Mesenchymal stem cell (in vitro differentiated cells and primary cell): Measurements from ENCODE around the gene CHPF2.
A peak's percentile ranks its signal among the peaks of the same experiment; 100 is the strongest.

ENCODE experiments used
- DNase-seq: peaks from one replicate; pipeline ENCODE4 v3.0.0-alpha.2; 2013
- H2AFZ ChIP-seq: one replicate; pipeline ENCODE4 v1.6.1; 2013; ENCODE audit warnings: low read depth, mild to moderate bottlenecking, control low read depth, inconsistent platforms, low read length, moderate library complexity
- H2AK5ac ChIP-seq: 2 replicates; pipeline ENCODE4 v1.6.1; 2013; ENCODE audit warnings: low read length, moderate library complexity, mild to moderate bottlenecking, inconsistent platforms; ENCODE audit not compliant: severe bottlenecking
- H2BK120ac ChIP-seq: one replicate; pipeline ENCODE4 v1.6.1; 2013; ENCODE audit warnings: low read depth, mild to moderate bottlenecking, inconsistent platforms, low read length, moderate library complexity
- H2BK12ac ChIP-seq, 2 experiments: one replicate each; pipeline ENCODE4 v1.6.1; 2013; ENCODE audit warnings: inconsistent platforms in 2 of 2, low read length in 2 of 2, mild to moderate bottlenecking in 2 of 2, moderate library complexity in 2 of 2, control low read depth in 1 of 2
- H2BK15ac ChIP-seq: one replicate; pipeline ENCODE4 v1.6.1; 2013; ENCODE audit warnings: mild to moderate bottlenecking, low read depth, inconsistent platforms; ENCODE audit not compliant: poor library complexity, severe bottlenecking
- H2BK5ac ChIP-seq: 2 replicates; pipeline ENCODE4 v1.6.1; 2013; ENCODE audit warnings: low read depth, mild to moderate bottlenecking, low read length, control low read depth, inconsistent platforms; ENCODE audit not compliant: poor library complexity, severe bottlenecking
- H3K14ac ChIP-seq, 2 experiments: one replicate each; pipeline ENCODE4 v1.6.1; 2013; ENCODE audit warnings: inconsistent platforms in 2 of 2, low read length in 2 of 2, control low read depth in 1 of 2, mild to moderate bottlenecking in 1 of 2, moderate library complexity in 1 of 2
- H3K18ac ChIP-seq, 2 experiments: one replicate each; pipeline ENCODE4 v1.6.1; 2013; ENCODE audit warnings: inconsistent platforms in 2 of 2, low read length in 2 of 2, control low read depth in 1 of 2, low read depth in 1 of 2, mild to moderate bottlenecking in 1 of 2
- H3K23ac ChIP-seq, 2 experiments: one replicate each; pipeline ENCODE4 v1.6.1; 2013; ENCODE audit warnings: inconsistent platforms in 2 of 2, low read length in 2 of 2, mild to moderate bottlenecking in 2 of 2, moderate library complexity in 2 of 2, control low read depth in 1 of 2
- H3K27ac ChIP-seq: 2 replicates; pipeline ENCODE4 v1.5.1; 2013; ENCODE audit warnings: mild to moderate bottlenecking, moderate library complexity, low read length, control low read depth, inconsistent platforms; ENCODE audit not compliant: poor library complexity, severe bottlenecking
- H3K27me3 ChIP-seq, 2 experiments: 2 replicates each; pipeline versions ENCODE4 v1.6.1 to v1.7.0; 2013; ENCODE audit warnings: low read length in 2 of 2, mild to moderate bottlenecking in 2 of 2, moderate library complexity in 2 of 2, control low read depth in 1 of 2, inconsistent platforms in 1 of 2; ENCODE audit not compliant: control insufficient read depth in 1 of 2, insufficient read depth in 1 of 2
- H3K36me3 ChIP-seq, 2 experiments: 2 replicates each; pipeline versions ENCODE4 v1.6.1 to v1.7.0; 2013; ENCODE audit warnings: low read length in 2 of 2, control low read depth in 1 of 2, inconsistent platforms in 1 of 2, low read depth in 1 of 2, mild to moderate bottlenecking in 1 of 2; ENCODE audit not compliant: insufficient read depth in 2 of 2, control insufficient read depth in 1 of 2
- H3K4ac ChIP-seq, 2 experiments: one replicate each; pipeline ENCODE4 v1.6.1; 2013; ENCODE audit warnings: inconsistent platforms in 2 of 2, low read length in 2 of 2, mild to moderate bottlenecking in 2 of 2, moderate library complexity in 2 of 2, control low read depth in 1 of 2, low read depth in 1 of 2
- H3K4me1 ChIP-seq: 2 replicates; pipeline ENCODE4 v1.6.1; 2013; ENCODE audit warnings: low read depth, low read length, control low read depth; ENCODE audit not compliant: control insufficient read depth, insufficient read depth
- H3K4me2 ChIP-seq: 2 replicates; pipeline ENCODE4 v1.6.1; 2013; ENCODE audit warnings: low read length, mild to moderate bottlenecking, inconsistent platforms; ENCODE audit not compliant: poor library complexity, severe bottlenecking
- H3K4me3 ChIP-seq, 2 experiments: 2 replicates each; pipeline versions ENCODE4 v1.5.1 to v1.7.0; 2013; ENCODE audit warnings: low read length in 2 of 2, mild to moderate bottlenecking in 2 of 2, control low read depth in 1 of 2, low read depth in 1 of 2; ENCODE audit not compliant: insufficient read depth in 1 of 2
- H3K79me1 ChIP-seq: replicated peaks from 2 replicates; pipeline ENCODE4 v1.6.1; 2013; ENCODE audit warnings: mild to moderate bottlenecking, control low read depth, low read length, inconsistent platforms; ENCODE audit not compliant: poor library complexity, severe bottlenecking
- H3K9ac ChIP-seq: 2 replicates; pipeline ENCODE4 v1.7.0; 2013; ENCODE audit warnings: mild to moderate bottlenecking, low read length, moderate library complexity
- H3K9me3 ChIP-seq: 2 replicates; pipeline ENCODE4 v1.7.0; 2013; ENCODE audit warnings: mild to moderate bottlenecking, low read length; ENCODE audit not compliant: control insufficient read depth
- H4K8ac ChIP-seq: one replicate; pipeline ENCODE4 v1.6.1; 2013; ENCODE audit warnings: inconsistent platforms, mild to moderate bottlenecking, low read length, moderate library complexity
- H4K91ac ChIP-seq: one replicate; pipeline ENCODE4 v1.6.1; 2013; ENCODE audit warnings: mild to moderate bottlenecking, low read length, inconsistent platforms
- WGBS: methylation state at CpG from one replicate; pipeline ENCODE4 v1.1.7; 2013; ENCODE audit warnings: mixed read lengths; 5-methylcytosine and 5-hydroxymethylcytosine counted together

The CHPF2 gene

DNA sequence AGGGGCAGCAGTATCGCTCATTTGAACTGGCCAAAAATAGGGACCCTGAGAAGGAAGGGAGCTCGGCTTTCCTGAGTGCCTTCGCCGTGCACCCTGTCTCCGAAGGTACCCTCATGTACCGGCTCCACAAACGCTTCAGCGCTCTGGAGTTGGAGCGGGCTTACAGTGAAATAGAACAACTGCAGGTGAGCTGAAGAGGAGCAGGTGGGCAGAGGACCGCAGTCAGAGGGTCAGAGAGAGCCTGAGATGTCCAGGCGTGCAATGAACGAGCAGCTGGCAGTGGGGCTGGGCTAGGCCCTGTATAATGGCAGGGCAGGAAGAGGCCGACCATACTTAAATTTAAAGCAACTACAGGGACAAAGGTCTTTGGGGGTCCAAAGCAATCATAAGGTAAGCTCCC is 4.1 kb downstream of the CHPF2 start:
- Histone ChIP-seq H2BK15ac (no peak overlapping the region), H3K9me3 (no peaks in the 10 kb centered on the region), H3K36me3 (peaks cover 69 to 70% of the 10 kb centered on the region in 2 experiments), H3K27me3 (no peaks in the 10 kb centered on the region), H2BK5ac (no peak overlapping the region), H3K4me1 (peaks cover 25% of the 10 kb centered on the region), H2AFZ (no peak overlapping the region), H4K91ac (no peak overlapping the region), H3K4me2 (no peak overlapping the region), H3K18ac (no peak overlapping the region), H4K8ac (no peak overlapping the region), H3K23ac (no peak overlapping the region), H2AK5ac (no peak overlapping the region), H3K4me3 (no peak overlapping the region), H3K14ac (no peak overlapping the region), H2BK12ac (no peak overlapping the region), H3K27ac (no peak overlapping the region), H3K4ac (no peak overlapping the region), H3K79me1 (peaks cover 15% of the 10 kb centered on the region), H3K9ac (no peak overlapping the region), H2BK120ac (no peak overlapping the region)
- no peak for DNase-seq
- 98% methylated on average over 13 of the region's 13 CpGs for WGBS

- no peak overlapping the region for H2BK12ac ChIP-seq
- no peak overlapping the region for H4K91ac ChIP-seq
- no peak overlapping the region for H3K27ac ChIP-seq
- no peak overlapping the region for H3K9ac ChIP-seq
- H3K14ac ChIP-seq: no peak overlapping the region
- no peak for DNase-seq
- no peak overlapping the region for H2AFZ ChIP-seq
- H3K9me3 ChIP-seq: no peaks in the 10 kb centered on the region
- H2AK5ac ChIP-seq: no peak overlapping the region
- peaks cover 16% of the 10 kb centered on the region for H3K79me1 ChIP-seq
- no peak overlapping the region for H3K4me2 ChIP-seq
- H4K8ac ChIP-seq: peak overlapping the region; percentile 15
- H2BK15ac ChIP-seq: no peak overlapping the region
- no peak overlapping the region for H2BK5ac ChIP-seq
- H3K36me3 ChIP-seq: peaks cover 80 to 81% of the 10 kb centered on the region in 2 experiments
- no peak overlapping the region for H2BK120ac ChIP-seq
- peaks cover 22% of the 10 kb centered on the region for H3K4me1 ChIP-seq
- no peaks in the 10 kb centered on the region for H3K27me3 ChIP-seq
- no peak overlapping the region for H3K23ac ChIP-seq
- no peak overlapping the region for H3K4me3 ChIP-seq
- WGBS: 96% methylated on average over 44 of the region's 44 CpGs
- no peak overlapping the region for H3K18ac ChIP-seq
- no peak overlapping the region for H3K4ac ChIP-seq
Observed at GRCh38 chr7:151237244-151238189, 5.2 kb downstream of the CHPF2 start.

DNA sequence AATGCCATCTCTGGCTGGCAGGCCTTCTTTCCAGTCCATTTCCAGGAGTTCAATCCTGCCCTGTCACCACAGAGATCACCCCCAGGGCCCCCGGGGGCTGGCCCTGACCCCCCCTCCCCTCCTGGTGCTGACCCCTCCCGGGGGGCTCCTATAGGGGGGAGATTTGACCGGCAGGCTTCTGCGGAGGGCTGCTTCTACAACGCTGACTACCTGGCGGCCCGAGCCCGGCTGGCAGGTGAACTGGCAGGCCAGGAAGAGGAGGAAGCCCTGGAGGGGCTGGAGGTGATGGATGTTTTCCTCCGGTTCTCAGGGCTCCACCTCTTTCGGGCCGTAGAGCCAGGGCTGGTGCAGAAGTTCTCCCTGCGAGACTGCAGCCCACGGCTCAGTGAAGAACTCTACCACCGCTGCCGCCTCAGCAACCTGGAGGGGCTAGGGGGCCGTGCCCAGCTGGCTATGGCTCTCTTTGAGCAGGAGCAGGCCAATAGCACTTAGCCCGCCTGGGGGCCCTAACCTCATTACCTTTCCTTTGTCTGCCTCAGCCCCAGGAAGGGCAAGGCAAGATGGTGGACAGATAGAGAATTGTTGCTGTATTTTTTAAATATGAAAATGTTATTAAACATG is 6.0 kb downstream of the CHPF2 start:
- peaks cover 21% of the 10 kb centered on the region for H3K4me1 ChIP-seq
- no peak overlapping the region for H3K27ac ChIP-seq
- H4K91ac ChIP-seq: no peak overlapping the region
- H3K27me3 ChIP-seq: no peaks in the 10 kb centered on the region
- H3K9me3 ChIP-seq: no peaks in the 10 kb centered on the region
- no peak overlapping the region for H2BK120ac ChIP-seq
- H3K4me3 ChIP-seq: no peak overlapping the region
- H3K23ac ChIP-seq: no peak overlapping the region
- no peak overlapping the region for H3K18ac ChIP-seq
- peak overlapping the region; percentile 15 for H4K8ac ChIP-seq
- H2BK5ac ChIP-seq: no peak overlapping the region
- peaks cover 21% of the 10 kb centered on the region for H3K79me1 ChIP-seq
- H3K4ac ChIP-seq: no peak overlapping the region
- H2AFZ ChIP-seq: no peak overlapping the region
- H2AK5ac ChIP-seq: no peak overlapping the region
- WGBS: 92% methylated on average over 16 of the region's 17 CpGs
- no peak overlapping the region for H3K4me2 ChIP-seq
- no peak overlapping the region for H3K14ac ChIP-seq
- no peak overlapping the region for H2BK15ac ChIP-seq
- no peak for DNase-seq
- H3K9ac ChIP-seq: no peak overlapping the region
- H2BK12ac ChIP-seq: no peak overlapping the region
- peaks cover 81 to 88% of the 10 kb centered on the region in 2 experiments for H3K36me3 ChIP-seq
